Right forelimb (tissue), 1 donor: ENCODE results near the gene ACKR1.

Experiments
- DNase-seq: peaks from one replicate; pipeline ENCODE4 v3.0.0-alpha.2; 2018

The ACKR1 gene

DNA sequence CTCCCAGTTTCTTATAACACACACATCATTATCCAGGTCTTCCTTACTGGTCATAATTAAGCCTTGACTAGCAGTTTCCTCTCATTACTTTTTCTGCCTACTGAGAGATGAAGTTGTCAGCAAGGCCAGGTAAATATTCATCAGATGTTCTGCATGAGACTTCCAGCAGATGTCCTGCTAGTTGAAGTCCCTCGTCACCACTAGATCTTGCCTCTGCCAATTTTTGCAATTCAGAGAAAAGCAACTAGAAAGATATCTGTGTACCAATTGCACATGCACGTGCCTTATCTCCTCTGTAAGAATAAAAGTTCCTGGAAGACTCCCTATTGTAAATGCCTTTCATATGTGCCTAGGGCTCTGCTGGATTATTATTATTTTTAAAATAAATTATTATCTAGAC is 18.3 kb downstream of the ACKR1 start:
- no peak for DNase-seq

DNA sequence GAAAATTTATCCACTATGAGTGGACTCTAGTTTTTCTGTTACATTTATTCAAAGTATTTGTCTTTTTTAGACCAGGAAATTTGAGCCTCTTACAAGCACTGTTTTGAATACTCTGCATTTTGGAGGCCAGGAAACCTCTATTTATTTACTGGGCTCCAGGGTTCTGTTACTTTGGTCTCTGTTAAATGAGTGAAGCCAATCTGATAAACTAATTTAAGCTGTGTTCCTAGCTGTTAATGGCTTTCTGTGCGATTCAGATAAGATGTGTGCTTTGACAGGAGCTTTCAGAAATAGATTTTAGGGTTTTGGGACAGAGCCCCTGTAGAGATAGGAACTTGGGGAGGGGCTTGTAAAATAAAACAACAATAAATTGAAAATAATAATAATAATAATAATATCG is 23.9 kb downstream of the ACKR1 start:
- DNase-seq: no peak

DNA sequence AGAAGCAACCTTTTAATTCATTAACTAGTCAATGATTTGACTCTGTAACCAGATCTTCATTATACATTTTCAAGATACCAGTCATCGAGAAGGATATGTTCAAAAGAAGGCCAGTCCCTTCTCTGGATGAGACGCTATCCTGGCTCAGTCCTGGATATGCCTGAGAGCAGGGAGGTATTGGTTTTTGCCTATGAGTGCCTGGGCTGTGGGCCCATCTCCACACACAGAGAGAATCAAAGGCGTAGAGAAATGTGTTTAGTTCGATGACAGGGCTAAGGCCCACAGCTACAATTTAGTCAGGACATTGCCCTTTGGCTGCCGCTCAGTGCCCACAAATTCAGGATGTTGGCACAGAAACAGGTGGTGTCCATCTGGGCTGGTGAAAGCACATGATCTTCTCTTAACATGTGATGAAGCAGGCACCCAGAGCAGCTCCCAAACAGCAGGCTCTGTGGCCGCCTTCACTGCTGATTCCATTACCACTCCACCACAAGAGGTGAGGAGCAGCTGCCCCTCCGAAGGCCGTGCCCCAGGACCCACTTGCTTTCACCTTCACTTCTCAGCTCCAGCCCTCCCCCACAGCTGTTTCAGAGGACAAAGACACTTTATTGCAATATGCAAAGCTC is 24.7 kb downstream of the ACKR1 start:
- no peak for DNase-seq

DNA sequence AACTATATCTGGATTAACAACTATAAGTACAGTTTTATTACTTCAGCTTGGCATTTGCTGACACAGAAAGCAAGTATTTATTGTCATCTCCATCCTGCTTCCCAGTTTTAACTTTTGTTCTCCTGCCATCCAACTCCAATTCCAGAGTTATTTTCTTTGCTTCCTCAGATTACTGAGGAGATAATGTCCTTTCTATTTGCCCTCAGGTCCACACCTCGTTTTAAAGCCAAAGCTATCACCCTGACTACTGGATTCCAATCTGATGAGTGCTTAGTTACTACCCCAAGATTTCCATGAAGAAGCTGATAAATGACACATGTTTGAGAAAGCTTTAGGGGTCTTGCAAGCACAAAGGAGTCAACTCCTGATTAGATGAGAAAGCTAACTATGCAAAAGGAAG is 25.2 kb downstream of the ACKR1 start:
- no peak for DNase-seq

DNA sequence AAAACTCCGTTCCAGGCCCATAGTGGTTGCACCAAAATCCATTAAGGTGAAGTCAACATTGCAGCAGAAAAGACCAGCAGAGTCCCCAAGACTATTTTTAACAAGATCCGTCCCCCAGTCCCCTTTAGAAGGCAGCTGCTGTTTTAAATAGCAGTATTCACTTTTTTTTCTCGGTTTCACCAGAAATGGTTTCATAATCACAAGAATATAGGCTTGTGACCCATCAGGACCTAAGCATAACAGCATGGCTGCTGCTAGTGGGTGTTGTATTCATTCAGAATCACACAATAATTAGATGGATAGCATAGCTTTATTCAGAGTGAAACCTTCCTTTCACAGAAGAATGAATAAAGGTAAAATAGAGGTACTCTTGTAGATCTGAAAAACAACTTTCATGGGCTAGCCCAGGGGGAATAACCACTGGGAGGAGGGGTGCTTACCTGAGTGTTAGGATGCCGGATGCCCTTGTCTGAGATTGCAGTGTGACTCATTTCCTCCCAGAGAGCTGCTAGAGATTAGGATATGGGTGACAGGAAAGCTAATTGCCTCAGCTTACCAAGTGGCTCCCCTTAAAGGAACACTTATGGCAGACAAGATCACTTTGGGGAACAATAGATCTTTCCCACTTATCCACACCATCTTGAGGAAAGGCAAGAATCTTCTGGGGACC is 35.0 kb downstream of the ACKR1 start:
- no peak for DNase-seq

DNA sequence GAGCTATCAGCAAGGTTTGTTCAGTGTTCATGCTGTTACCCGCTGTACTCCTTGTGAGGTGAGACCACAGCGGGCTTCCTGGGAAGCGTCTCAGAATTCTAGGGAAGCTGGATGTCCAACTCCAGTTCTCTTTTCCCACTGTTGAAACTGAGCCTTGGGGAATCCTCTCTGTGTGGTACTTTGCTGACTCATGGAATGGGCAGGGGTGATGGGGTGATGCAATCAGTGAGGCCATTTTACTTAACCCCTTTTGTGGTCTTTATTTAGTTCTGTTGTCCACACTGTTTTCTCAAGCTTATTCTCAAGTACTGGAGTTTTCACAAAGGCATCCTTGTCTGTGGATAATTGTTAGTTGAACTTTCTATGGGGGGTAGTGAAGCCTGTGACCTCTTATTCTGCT is 42.6 kb downstream of the ACKR1 start:
- DNase-seq: no peak

DNA sequence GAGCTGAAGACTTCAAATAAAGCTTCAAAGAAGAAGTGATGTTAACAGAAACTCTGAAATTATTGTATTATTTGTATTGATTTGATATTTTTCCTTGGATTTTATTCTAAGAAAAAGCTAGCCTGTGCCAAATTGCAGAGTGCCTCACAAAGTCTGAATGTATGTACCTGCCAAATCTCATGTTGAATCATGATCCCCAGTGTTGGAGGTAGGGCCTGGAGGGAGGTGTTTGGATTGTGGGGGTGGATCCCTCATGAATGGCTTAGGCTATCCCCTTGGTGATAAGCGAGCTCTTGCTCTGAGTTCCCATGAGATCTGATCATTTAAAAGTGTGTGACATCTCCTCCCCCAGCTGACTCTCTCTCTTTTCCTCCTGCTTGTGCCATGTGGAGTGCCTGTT is 43.6 kb downstream of the ACKR1 start:
- DNase-seq: no peak

DNA sequence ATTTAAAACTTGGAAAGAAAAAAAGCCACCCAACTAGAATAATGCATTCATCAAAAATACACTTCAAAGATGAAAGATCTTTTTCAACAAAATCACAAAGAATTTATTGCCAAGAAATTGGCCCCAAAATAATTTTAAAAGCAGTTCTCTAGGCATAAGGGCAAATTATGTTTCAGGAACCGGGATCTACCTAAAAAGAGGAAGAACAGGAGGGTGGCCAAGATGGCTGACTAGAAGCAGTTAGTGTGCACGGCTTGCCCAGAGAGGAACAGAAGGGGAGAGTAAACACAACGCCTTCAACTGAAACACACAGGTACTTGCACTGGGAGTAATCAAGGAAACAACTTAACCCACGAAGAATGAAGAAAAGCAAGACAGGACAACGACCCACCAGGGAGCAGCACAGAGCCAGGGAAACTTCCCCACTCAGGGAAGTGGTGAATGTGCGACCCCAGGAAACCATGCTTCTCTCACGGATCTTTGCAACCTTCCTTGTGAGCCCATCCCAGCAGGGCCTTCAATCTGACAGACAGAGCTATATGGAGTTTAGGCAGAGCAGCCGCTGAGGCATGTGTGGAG is 46.1 kb downstream of the ACKR1 start:
- no peak for DNase-seq
